Kidney (tissue), 14 donors: ENCODE data around the gene SF3A1. TPM values are rescaled to one million over a fixed set of nuclear protein-coding genes. Genes with fewer than 3 reads are reported as not detected.

Experiments used
- DNase-seq, 5 donors: peaks; one replicate each; pipeline ENCODE4 v3.0.0-alpha.2; 2013 to 2020
- FAIRE-seq: peaks from 2 replicates; lab custom pipeline; 2012; peaks lifted over from hg19 to GRCh38; lab: Jason Lieb, UNC
- H3K27ac ChIP-seq, 2 donors: one replicate each; pipeline ENCODE4 v1.7.0; 2013; ENCODE audit warnings: low read depth in 2 of 2, low read length in 2 of 2, inconsistent platforms in 1 of 2
- H3K27me3 ChIP-seq: one replicate; pipeline ENCODE4 v1.7.1; 2013; ENCODE audit warnings: low read length, inconsistent platforms; ENCODE audit not compliant: control insufficient read depth, insufficient read depth
- H3K36me3 ChIP-seq, 3 donors: one replicate each; pipeline versions ENCODE4 v1.7.0 to v1.7.1; 2013; ENCODE audit warnings: low read length in 3 of 3, control low read depth in 1 of 3, inconsistent platforms in 1 of 3; ENCODE audit not compliant: insufficient read depth in 3 of 3, control insufficient read depth in 2 of 3
- H3K4me1 ChIP-seq, 3 donors: one replicate each; pipeline versions ENCODE4 v1.7.0 to v1.7.1; 2013; ENCODE audit warnings: low read length in 3 of 3, inconsistent platforms in 1 of 3, low read depth in 1 of 3; ENCODE audit not compliant: control insufficient read depth in 2 of 3, insufficient read depth in 2 of 3
- H3K4me3 ChIP-seq, 3 donors: one replicate each; pipeline versions ENCODE4 v1.7.0 to v1.8.1; 2013; ENCODE audit warnings: low read length in 3 of 3, control low read depth in 1 of 3, inconsistent platforms in 1 of 3
- H3K9ac ChIP-seq, 3 donors: one replicate each; pipeline versions ENCODE4 v1.7.0 to v1.7.1; 2013; ENCODE audit warnings: low read length in 3 of 3, control low read depth in 1 of 3, inconsistent platforms in 1 of 3
- H3K9me3 ChIP-seq, 3 donors: one replicate each; pipeline versions ENCODE4 v1.7.0 to v1.7.1; 2013; ENCODE audit warnings: low read length in 3 of 3, control low read depth in 1 of 3, inconsistent platforms in 1 of 3; ENCODE audit not compliant: control insufficient read depth in 2 of 3, insufficient read depth in 1 of 3
- CTCF ChIP-seq: IDR thresholded peaks from 3 replicates; pipeline ENCODE4 v1.5.1; 2012; ENCODE audit warnings: mild to moderate bottlenecking, moderate library complexity, borderline replicate concordance; ENCODE audit not compliant: insufficient read depth; ENCODE audit errors: extremely low read depth
- intact Hi-C: fragments of 100-400 bp; cut with DNase I; formaldehyde crosslinking; loops from one replicate; pipeline ENCODE4 v1.11.1; 2022
- polyA plus RNA-seq: library from polyadenylated mRNA; stranded (reverse); fragments of 350-450 nt; fragmentation: Illumina TruSeq; extraction: RNeasy Lipid Tissue Mini Kit (QIAGEN cat#74804); gene quantifications from one replicate; pipeline ENCODE4 v1.2.3, GENCODE V29; 2014; ENCODE audit warnings: low read depth, low replicate concordance; ENCODE audit not compliant: insufficient read depth
- total RNA-seq: library from RNA; stranded (reverse); fragmentation: NEBNext Ultra II Directional; extraction: Animal tissue kit (Norgen Biotek cat#: 25700); gene quantifications from one replicate; pipeline ENCODE4 v1.2.1, GENCODE V29; 2021
- donor health status: control.
- donor health status: control.
- donor health status: control.
- donor health status: control.
- donor health status: control.
- donor health status: DM: yes; HTN: yes; CAD: no.
- donor health status: Normal renal cell carcinoma (clear cell type).

Gene SF3A1
- total and polyA plus RNA-seq, 2 donors from 2014 or later: 23.7 to 179 TPM

GRCh38 chr22:30309951-30310741 is 46.5 kb downstream of the SF3A1 start:
- DNase-seq (peak in 1 of 5 donors; percentile 60), FAIRE-seq (no peak)
- Histone ChIP-seq H3K27me3 (no peaks in the 10 kb centered on the region), H3K9me3 (no peaks in the 10 kb centered on the region), H3K27ac (peak overlapping the region; percentile 84 to 85), H3K4me3 (peak overlapping the region in 1 of 3 donors; percentile 26), H3K36me3 (no peaks in the 10 kb centered on the region), H3K9ac (peak overlapping the region in 1 of 3 donors; percentile 69), H3K4me1 (peaks cover 8 to 83% (median 65%) of the 10 kb centered on the region in 3 donors)
- no peak for TF ChIP-seq CTCF
- intact Hi-C loops: no loop called here

GRCh38 chr22:30308518-30309230 is 48.0 kb downstream of the SF3A1 start:
- FAIRE-seq: no peak
- DNase-seq: peak in 4 of 5 donors; percentile 57 to 69 (median 62)
- TF ChIP-seq CTCF: no peak
- H3K36me3 ChIP-seq: peaks cover 0 to 6% (median 4%) of the 10 kb centered on the region in 3 donors
- intact Hi-C loops: no loop called here
- no peaks in the 10 kb centered on the region for H3K9me3 ChIP-seq
- peak overlapping the region; percentile 84 to 85 for H3K27ac ChIP-seq
- H3K4me3 ChIP-seq: no peak overlapping the region
- peaks cover 8 to 90% (median 77%) of the 10 kb centered on the region in 3 donors for H3K4me1 ChIP-seq
- no peaks in the 10 kb centered on the region for H3K27me3 ChIP-seq
- H3K9ac ChIP-seq: peak overlapping the region in 1 of 3 donors; percentile 32

- intact Hi-C loops: no loop called here
- Histone ChIP-seq H3K9me3 (no peaks in the 10 kb centered on the region), H3K4me3 (no peak overlapping the region), H3K9ac (no peak overlapping the region), H3K27me3 (no peaks in the 10 kb centered on the region), H3K36me3 (peaks cover 0 to 11% (median 10%) of the 10 kb centered on the region in 3 donors), H3K27ac (peak overlapping the region in 1 of 2 donors; percentile 84), H3K4me1 (peaks cover 8 to 94% (median 82%) of the 10 kb centered on the region in 3 donors)
- FAIRE-seq (no peak), DNase-seq (peak in 1 of 5 donors; percentile 39)
- TF ChIP-seq CTCF: no peak
Measured at GRCh38 chr22:30308093-30308492, 48.6 kb downstream of the SF3A1 start.
